ACC112 (cell line): ENCODE results near the gene ZFP57.
"Not testable (repeated sequence)": the region's sequence is repeated elsewhere in the genome, so short reads cannot be mapped to it uniquely, and the experiment has no call there.

ENCODE experiments used
- H2AFZ ChIP-seq: fragments of 200-600 bp; sonication (generic); one replicate; pipeline ENCODE4 v1.6.0; 2017; ENCODE audit warnings: antibody characterized with exemption, low read length; ENCODE audit not compliant: unreplicated experiment
- H3K27ac ChIP-seq: fragments of 200-600 bp; sonication (generic); 2 replicates; pipeline ENCODE4 v1.5.1; 2014; ENCODE audit warnings: low read depth, mild to moderate bottlenecking, antibody characterized with exemption, low read length, moderate library complexity
- H3K27me3 ChIP-seq: fragments of 200-600 bp; sonication (generic); 2 replicates; pipeline ENCODE4 v1.6.1; 2014; ENCODE audit warnings: mild to moderate bottlenecking, antibody characterized with exemption, low read length, moderate library complexity, mixed read lengths; ENCODE audit not compliant: insufficient read depth
- H3K36me3 ChIP-seq: fragments of 200-600 bp; sonication (generic); 2 replicates; pipeline ENCODE4 v1.6.1; 2016; ENCODE audit warnings: mild to moderate bottlenecking, antibody characterized with exemption, low read length, moderate library complexity, mixed read lengths; ENCODE audit not compliant: insufficient read depth
- H3K4me1 ChIP-seq: fragments of 200-600 bp; sonication (generic); one replicate; pipeline ENCODE4 v1.6.1; 2016; ENCODE audit warnings: low read length, mixed read lengths; ENCODE audit not compliant: insufficient read depth, unreplicated experiment, control insufficient read depth
- H3K4me3 ChIP-seq: fragments of 200-600 bp; sonication (generic); 2 replicates; pipeline ENCODE4 v1.5.1; 2014; ENCODE audit warnings: mild to moderate bottlenecking, low read depth, low read length
- H3K79me2 ChIP-seq: fragments of 200-600 bp; sonication (generic); one replicate; pipeline ENCODE4 v1.6.0; 2016; ENCODE audit warnings: low read length; ENCODE audit not compliant: control insufficient read depth, unreplicated experiment, insufficient read depth

Gene ZFP57

GRCh38 chr6:29694637-29695036 lies 13.7 kb upstream of the ZFP57 start:
- Histone ChIP-seq H3K36me3 (no peaks in the 10 kb centered on the region), H3K79me2 (no peaks in the 10 kb centered on the region), H3K4me3 (no peak overlapping the region), H3K4me1 (no peaks in the 10 kb centered on the region), H3K27me3 (peaks cover 4% of the 10 kb centered on the region), H3K27ac (no peak overlapping the region), H2AFZ (no peak overlapping the region)

- Histone ChIP-seq H3K27me3 (peaks cover 28% of the 10 kb centered on the region; the same call in 1 of the 2 replicates), H3K4me3 (no peak overlapping the region), H3K4me1 (no peaks in the 10 kb centered on the region), H3K27ac (no peak overlapping the region), H2AFZ (no peak overlapping the region), H3K79me2 (no peaks in the 10 kb centered on the region), H3K36me3 (no peaks in the 10 kb centered on the region)
Observed at GRCh38 chr6:29685718-29686326, 4.9 kb upstream of the ZFP57 start.

GRCh38 chr6:29681811-29682210 lies 859 bp upstream of the ZFP57 start:
- Histone ChIP-seq H3K4me3 (no peak overlapping the region), H3K27me3 (peaks cover 20% of the 10 kb centered on the region; the same call in 1 of the 2 replicates), H3K79me2 (no peaks in the 10 kb centered on the region), H2AFZ (no peak overlapping the region), H3K27ac (no peak overlapping the region), H3K4me1 (no peaks in the 10 kb centered on the region), H3K36me3 (no peaks in the 10 kb centered on the region)

GRCh38 chr6:29680416-29680815 lies 536 bp downstream of the ZFP57 start:
- Histone ChIP-seq H3K36me3 (no peaks in the 10 kb centered on the region), H3K27ac (no peak overlapping the region), H2AFZ (no peak overlapping the region), H3K27me3 (peaks cover 13% of the 10 kb centered on the region; the same call in 1 of the 2 replicates), H3K4me3 (no peak overlapping the region), H3K79me2 (no peaks in the 10 kb centered on the region), H3K4me1 (no peaks in the 10 kb centered on the region)

- no peak overlapping the region for H3K27ac ChIP-seq
- H2AFZ ChIP-seq = no peak overlapping the region
- H3K27me3 ChIP-seq = peaks cover 12% of the 10 kb centered on the region; the same call in 1 of the 2 replicates
- H3K36me3 ChIP-seq = no peaks in the 10 kb centered on the region
- H3K4me1 ChIP-seq = no peaks in the 10 kb centered on the region
- H3K4me3 ChIP-seq = no peak overlapping the region
- no peaks in the 10 kb centered on the region for H3K79me2 ChIP-seq
Observed at GRCh38 chr6:29679962-29680361, 990 bp downstream of the ZFP57 start.

GRCh38 chr6:29678114-29678513 lies 2.8 kb downstream of the ZFP57 start:
- Histone ChIP-seq H3K27me3 (peaks cover 10% of the 10 kb centered on the region), H3K36me3 (no peaks in the 10 kb centered on the region), H3K27ac (no peak overlapping the region), H2AFZ (no peak overlapping the region), H3K4me3 (no peak overlapping the region), H3K79me2 (no peaks in the 10 kb centered on the region), H3K4me1 (no peaks in the 10 kb centered on the region)

- no peaks in the 10 kb centered on the region for H3K4me1 ChIP-seq
- H3K27ac ChIP-seq = no peak overlapping the region
- H3K27me3 ChIP-seq = peaks cover 13% of the 10 kb centered on the region
- H3K36me3 ChIP-seq = no peaks in the 10 kb centered on the region
- H3K79me2 ChIP-seq = no peaks in the 10 kb centered on the region
- H3K4me3 ChIP-seq = no peak overlapping the region
- no peak overlapping the region for H2AFZ ChIP-seq
Observed at GRCh38 chr6:29676981-29677601, 3.9 kb downstream of the ZFP57 start.

- H3K4me3 ChIP-seq = no peak overlapping the region
- no peaks in the 10 kb centered on the region for H3K79me2 ChIP-seq
- H3K4me1 ChIP-seq = no peaks in the 10 kb centered on the region
- no peak overlapping the region for H2AFZ ChIP-seq
- H3K27ac ChIP-seq = no peak overlapping the region
- H3K36me3 ChIP-seq = no peaks in the 10 kb centered on the region
- peaks cover 27% of the 10 kb centered on the region for H3K27me3 ChIP-seq
Observed at GRCh38 chr6:29675561-29675960, 5.4 kb downstream of the ZFP57 start.

GRCh38 chr6:29674008-29674407 lies 6.9 kb downstream of the ZFP57 start:
- H2AFZ ChIP-seq = no peak overlapping the region
- no peak overlapping the region for H3K27ac ChIP-seq
- peaks cover 35% of the 10 kb centered on the region for H3K27me3 ChIP-seq
- H3K4me1 ChIP-seq = no peaks in the 10 kb centered on the region
- no peak overlapping the region for H3K4me3 ChIP-seq
- H3K36me3 ChIP-seq = no peaks in the 10 kb centered on the region
- no peaks in the 10 kb centered on the region for H3K79me2 ChIP-seq

GRCh38 chr6:29673161-29673560 lies 7.8 kb downstream of the ZFP57 start:
- no peak overlapping the region for H3K27ac ChIP-seq
- H3K36me3 ChIP-seq = no peaks in the 10 kb centered on the region
- H2AFZ ChIP-seq = no peak overlapping the region
- no peak overlapping the region for H3K4me3 ChIP-seq
- H3K27me3 ChIP-seq = peaks cover 40% of the 10 kb centered on the region
- no peaks in the 10 kb centered on the region for H3K4me1 ChIP-seq
- H3K79me2 ChIP-seq = no peaks in the 10 kb centered on the region

GRCh38 chr6:29672116-29672515 lies 8.8 kb downstream of the ZFP57 start:
- H2AFZ ChIP-seq, H3K36me3 ChIP-seq, H3K4me1 ChIP-seq, H3K4me3 ChIP-seq, H3K27ac ChIP-seq, H3K79me2 ChIP-seq: not testable (repeated sequence)
- H3K27me3 ChIP-seq = peaks cover 51% of the 10 kb centered on the region
